ENCODE results near the gene OGDH. TPM values are rescaled to one million over a fixed set of nuclear protein-coding genes. Genes with fewer than 3 reads are reported as not detected.

The OGDH gene
- total and polyA plus RNA-seq, 3 donors from 2014 or later = 82.4 to 95.1 (median 87.0) TPM

DNA sequence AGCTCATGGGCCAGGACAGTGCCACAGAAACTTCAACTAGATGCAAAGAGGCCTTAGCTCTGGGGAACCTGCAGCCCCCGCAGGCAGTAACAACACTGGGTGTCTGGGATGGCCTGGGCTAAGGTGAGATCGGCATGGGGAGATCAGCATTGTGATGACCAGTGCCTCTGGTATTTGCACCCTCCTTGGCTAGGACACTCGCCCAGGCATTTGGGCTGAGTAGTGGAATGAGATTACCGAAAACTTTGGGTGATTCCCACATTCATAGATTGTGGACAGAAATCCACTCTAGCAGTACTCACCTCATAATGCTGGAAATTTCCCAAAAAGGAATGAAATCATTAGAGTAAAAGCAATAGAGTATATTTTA lies 71.7 kb downstream of the OGDH start:
- DNase-seq = no peak
- no peak for TF ChIP-seq POLR2A (IDR thresholded peaks at IDR 0.05)
- TF ChIP-seq, protein P1, sequence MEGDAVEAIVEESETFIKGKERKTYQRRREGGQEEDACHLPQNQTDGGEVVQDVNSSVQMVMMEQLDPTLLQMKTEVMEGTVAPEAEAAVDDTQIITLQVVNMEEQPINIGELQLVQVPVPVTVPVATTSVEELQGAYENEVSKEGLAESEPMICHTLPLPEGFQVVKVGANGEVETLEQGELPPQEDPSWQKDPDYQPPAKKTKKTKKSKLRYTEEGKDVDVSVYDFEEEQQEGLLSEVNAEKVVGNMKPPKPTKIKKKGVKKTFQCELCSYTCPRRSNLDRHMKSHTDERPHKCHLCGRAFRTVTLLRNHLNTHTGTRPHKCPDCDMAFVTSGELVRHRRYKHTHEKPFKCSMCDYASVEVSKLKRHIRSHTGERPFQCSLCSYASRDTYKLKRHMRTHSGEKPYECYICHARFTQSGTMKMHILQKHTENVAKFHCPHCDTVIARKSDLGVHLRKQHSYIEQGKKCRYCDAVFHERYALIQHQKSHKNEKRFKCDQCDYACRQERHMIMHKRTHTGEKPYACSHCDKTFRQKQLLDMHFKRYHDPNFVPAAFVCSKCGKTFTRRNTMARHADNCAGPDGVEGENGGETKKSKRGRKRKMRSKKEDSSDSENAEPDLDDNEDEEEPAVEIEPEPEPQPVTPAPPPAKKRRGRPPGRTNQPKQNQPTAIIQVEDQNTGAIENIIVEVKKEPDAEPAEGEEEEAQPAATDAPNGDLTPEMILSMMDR (IDR thresholded peaks at IDR 0.05) = no peak
- no peaks in the 10 kb centered on the region for H3K4me1 ChIP-seq
- no peaks in the 10 kb centered on the region for H3K9me3 ChIP-seq
- 73 to 93% methylated on average over 4 of the region's 4 CpGs for WGBS, 2 donors
- H3K36me3 ChIP-seq (ENCODE audit: low read depth, missing control alignments) = no peaks in the 10 kb centered on the region
- intact Hi-C loops (cut with DNase I; ENCODE audit: low total_unique reads) = no loop called here
- no peak overlapping the region for H3K4me3 ChIP-seq
- H3K27me3 ChIP-seq = no peaks in the 10 kb centered on the region
- H3K27ac ChIP-seq = no peak overlapping the region

DNA sequence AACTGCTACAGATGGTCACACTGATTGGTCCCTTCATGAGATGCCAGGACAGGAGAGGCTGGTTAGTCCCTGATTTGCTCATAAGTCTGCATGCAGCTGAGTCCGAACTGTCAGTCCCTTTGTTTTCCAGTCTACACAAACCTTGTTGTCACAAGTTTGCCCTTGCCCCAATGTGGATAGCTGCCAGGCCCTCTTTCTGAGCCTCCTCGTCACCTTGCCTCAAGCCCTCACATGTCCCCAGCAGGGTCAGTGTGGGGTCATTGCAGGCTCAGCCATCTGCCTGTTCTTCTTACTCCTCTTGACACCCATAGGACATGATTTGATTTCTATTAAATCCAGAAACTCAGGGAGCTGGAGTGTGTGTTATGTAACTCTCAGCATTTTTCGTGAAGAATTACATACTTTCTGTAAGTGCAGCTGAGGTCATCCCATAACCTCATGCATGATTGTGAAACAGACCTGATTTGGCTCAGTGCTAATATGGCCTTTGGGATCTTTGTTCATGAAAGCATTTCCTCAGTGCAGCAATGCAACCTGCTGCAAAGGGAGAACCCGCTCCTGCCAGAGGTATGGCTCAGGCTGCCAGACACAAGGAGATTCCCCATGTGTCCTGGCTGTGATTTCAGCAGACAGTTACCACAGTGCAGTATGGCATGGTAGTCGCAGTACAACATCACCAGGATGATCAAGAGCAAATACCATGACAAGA lies 72.2 kb downstream of the OGDH start:
- no peak for DNase-seq
- Histone ChIP-seq H3K27me3 (no peaks in the 10 kb centered on the region), H3K4me1 (no peaks in the 10 kb centered on the region), H3K9me3 (no peaks in the 10 kb centered on the region), H3K4me3 (no peak overlapping the region), H3K27ac (no peak overlapping the region), H3K36me3 (ENCODE audit: low read depth, missing control alignments) (no peaks in the 10 kb centered on the region)
- intact Hi-C loops (cut with DNase I; ENCODE audit: low total_unique reads) = no loop called here
- 87 to 89% methylated on average over 5 of the region's 5 CpGs for WGBS, 2 donors
- no peak for TF ChIP-seq POLR2A (IDR thresholded peaks at IDR 0.05)
- TF ChIP-seq, protein P1 (IDR thresholded peaks at IDR 0.05) = no peak

DNA sequence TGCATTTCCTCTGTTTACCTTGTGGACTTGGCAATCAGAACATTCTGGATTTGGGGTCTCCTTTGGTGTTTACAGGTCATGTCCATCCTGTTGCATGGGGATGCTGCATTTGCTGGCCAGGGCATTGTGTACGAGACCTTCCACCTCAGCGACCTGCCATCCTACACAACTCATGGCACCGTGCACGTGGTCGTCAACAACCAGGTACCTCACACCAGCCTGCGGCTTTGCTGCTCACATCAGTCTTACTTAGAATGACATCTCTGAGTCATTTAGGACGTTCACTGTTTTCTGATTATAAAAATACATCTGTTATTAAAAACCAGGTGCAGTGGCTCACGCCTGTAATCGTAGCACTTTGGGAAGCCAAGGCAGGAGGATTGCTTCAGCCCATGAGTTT lies 75.2 kb downstream of the OGDH start:
- Histone ChIP-seq H3K9me3 (no peaks in the 10 kb centered on the region), H3K27me3 (no peaks in the 10 kb centered on the region), H3K4me1 (no peaks in the 10 kb centered on the region), H3K4me3 (no peak overlapping the region), H3K27ac (no peak overlapping the region), H3K36me3 (ENCODE audit: low read depth, missing control alignments) (no peaks in the 10 kb centered on the region)
- intact Hi-C loops (cut with DNase I; ENCODE audit: low total_unique reads) = no loop called here
- TF ChIP-seq POLR2A (IDR thresholded peaks at IDR 0.05) = no peak
- TF ChIP-seq, protein P1 (IDR thresholded peaks at IDR 0.05) = no peak
- DNase-seq = no peak
- 88 to 98% methylated on average over 9 of the region's 9 CpGs for WGBS, 2 donors

DNA sequence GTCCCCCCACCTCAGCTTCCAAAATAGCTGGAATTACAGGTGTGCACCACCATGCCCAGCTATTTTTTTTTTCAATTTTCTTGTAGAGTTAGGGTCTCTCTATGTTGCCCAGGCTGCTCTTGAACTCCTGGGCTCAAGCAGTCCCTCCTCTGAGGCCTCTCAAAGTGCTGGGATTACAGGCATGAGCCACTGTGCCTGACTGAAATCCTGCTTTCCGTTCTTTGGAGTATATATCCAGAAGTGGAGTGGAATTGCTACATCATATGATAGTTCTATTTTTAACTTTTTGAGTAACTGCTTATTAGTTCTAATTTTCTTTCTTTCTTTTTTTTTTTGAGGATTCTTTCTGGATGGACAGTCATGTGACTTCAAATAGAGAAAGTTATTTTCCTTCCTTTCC lies 79.3 kb downstream of the OGDH start:
- WGBS, 2 donors = 50 to 64% methylated on average over 1 of the region's 1 CpG

More for the DNA sequence above, 79.3 kb downstream of the OGDH start:
- no peaks in the 10 kb centered on the region for H3K27me3 ChIP-seq
- DNase-seq = no peak
- intact Hi-C loops (cut with DNase I; ENCODE audit: low total_unique reads) = no loop called here
- no peaks in the 10 kb centered on the region for H3K4me1 ChIP-seq
- H3K9me3 ChIP-seq = no peaks in the 10 kb centered on the region
- no peaks in the 10 kb centered on the region for H3K36me3 ChIP-seq (ENCODE audit: low read depth, missing control alignments)
- TF ChIP-seq POLR2A (IDR thresholded peaks at IDR 0.05) = no peak
- TF ChIP-seq, protein P1 (IDR thresholded peaks at IDR 0.05) = no peak
- no peak overlapping the region for H3K27ac ChIP-seq
- no peak overlapping the region for H3K4me3 ChIP-seq

All from testis (tissue), 3 donors.